ENCODE measurements around the gene RBM4. TPM values are rescaled to one million over a fixed set of nuclear protein-coding genes. Genes with fewer than 3 reads are reported as not detected.

Gene RBM4
- total RNA-seq, 1 donor from 2014 or later, result 107 TPM

- Histone ChIP-seq H3K4me3 (no peak overlapping the region), H3K9me3 (no peaks in the 10 kb centered on the region), H3K27me3 (ENCODE audit: low read depth) (no peaks in the 10 kb centered on the region), H3K27ac (no peak overlapping the region), H3K4me1 (no peaks in the 10 kb centered on the region), H3K36me3 (peaks cover 83% of the 10 kb centered on the region)
- ATAC-seq, result peak; percentile 54 to 61
- intact Hi-C loops (cut with DNase I), result no loop called here
- no peak for TF ChIP-seq CTCF (IDR thresholded peaks at IDR 0.05)
- DNase-seq, result no peak
Measured at GRCh38 chr11:66663741-66664296, 25.3 kb downstream of the RBM4 start.

- ATAC-seq, result no peak
- Histone ChIP-seq H3K36me3 (peaks cover 89% of the 10 kb centered on the region), H3K27ac (no peak overlapping the region), H3K9me3 (no peaks in the 10 kb centered on the region), H3K27me3 (ENCODE audit: low read depth) (no peaks in the 10 kb centered on the region), H3K4me1 (no peaks in the 10 kb centered on the region), H3K4me3 (no peak overlapping the region)
- no peak for TF ChIP-seq CTCF (IDR thresholded peaks at IDR 0.05)
- intact Hi-C loops (cut with DNase I), result no loop called here
- DNase-seq, result no peak
Measured at GRCh38 chr11:66665369-66665768, 26.9 kb downstream of the RBM4 start.

- ATAC-seq (no peak), DNase-seq (no peak)
- H3K27ac ChIP-seq, result no peak overlapping the region
- no peak for TF ChIP-seq CTCF (IDR thresholded peaks at IDR 0.05)
- peaks cover 48% of the 10 kb centered on the region for H3K36me3 ChIP-seq
- intact Hi-C loops (cut with DNase I), result no loop called here
- H3K27me3 ChIP-seq (ENCODE audit: low read depth), result no peaks in the 10 kb centered on the region
- peaks cover 26% of the 10 kb centered on the region for H3K4me1 ChIP-seq
- H3K9me3 ChIP-seq, result no peaks in the 10 kb centered on the region
- no peak overlapping the region for H3K4me3 ChIP-seq
Measured at GRCh38 chr11:66670816-66671215, 32.3 kb downstream of the RBM4 start.

GRCh38 chr11:66674964-66675602 lies 36.6 kb downstream of the RBM4 start:
- intact Hi-C loops (cut with DNase I), result no loop called here
- no peak for TF ChIP-seq CTCF (IDR thresholded peaks at IDR 0.05)
- H3K27me3 ChIP-seq (ENCODE audit: low read depth), result no peaks in the 10 kb centered on the region
- DNase-seq (no peak), ATAC-seq (no peak)
- peaks cover 42% of the 10 kb centered on the region for H3K4me1 ChIP-seq
- no peak overlapping the region for H3K27ac ChIP-seq
- no peak overlapping the region for H3K4me3 ChIP-seq
- peaks cover 8% of the 10 kb centered on the region for H3K36me3 ChIP-seq
- no peaks in the 10 kb centered on the region for H3K9me3 ChIP-seq

- H3K4me1 ChIP-seq, result peaks cover 38% of the 10 kb centered on the region
- ATAC-seq, result no peak
- intact Hi-C loops (cut with DNase I), result no loop called here
Measured at GRCh38 chr11:66676282-66676919, 37.9 kb downstream of the RBM4 start.

More at GRCh38 chr11:66676282-66676919, 37.9 kb downstream of the RBM4 start:
- no peak for TF ChIP-seq CTCF (IDR thresholded peaks at IDR 0.05)
- DNase-seq, result no peak
- no peaks in the 10 kb centered on the region for H3K36me3 ChIP-seq
- H3K4me3 ChIP-seq, result peak overlapping the region; percentile 85
- no peak overlapping the region for H3K27ac ChIP-seq
- no peaks in the 10 kb centered on the region for H3K27me3 ChIP-seq (ENCODE audit: low read depth)
- no peaks in the 10 kb centered on the region for H3K9me3 ChIP-seq

Data from lower lobe of right lung (tissue), 2 donors.